HL-60 (cell line): ENCODE results near the gene URB2.

Experiments used
- CTCF ChIP-seq: IDR thresholded peaks from one replicate; pipeline ENCODE4 v1.5.1; 2011; ENCODE audit warnings: low read length, control low read depth, inconsistent platforms; ENCODE audit not compliant: insufficient read depth
- GABPA ChIP-seq: IDR thresholded peaks from 2 replicates; pipeline ENCODE4 v1.6.1; 2012; ENCODE audit warnings: low read depth
- POLR2AphosphoS5 ChIP-seq: IDR thresholded peaks from 2 replicates; pipeline ENCODE4 v1.6.1; 2012; ENCODE audit warnings: low read depth

GRCh38 chr1:229629261-229629660, 3.2 kb downstream of the URB2 start:
- TF ChIP-seq CTCF (no peak), GABPA (no peak), POLR2AphosphoS5 (no peak)
